BLaER1 treated with 17β-estradiol and CSF1 and Interleukin-3, amounts not matched to agents 10 nM and 100 nM (cell line): ENCODE measurements around the gene NECAB2.

Experiments used
- H3K27ac ChIP-seq, 11 experiments: shearing (Covaris generic); formaldehyde crosslinking; 2 replicates each; pipeline ENCODE4 v1.8.1; 2022
- H3K27me3 ChIP-seq, 11 experiments: shearing (Covaris generic); formaldehyde crosslinking; 2 replicates each; pipeline ENCODE4 v1.8.1; 2022
- H3K36me3 ChIP-seq, 11 experiments: shearing (Covaris generic); formaldehyde crosslinking; 2 replicates each; pipeline ENCODE4 v1.8.1; 2022
- H3K4me1 ChIP-seq, 10 experiments: shearing (Covaris generic); formaldehyde crosslinking; 2 replicates each; pipeline ENCODE4 v1.8.1; 2022
- H3K4me2 ChIP-seq, 11 experiments: shearing (Covaris generic); formaldehyde crosslinking; 2 replicates each; pipeline ENCODE4 v1.8.1; 2022
- H3K4me3 ChIP-seq, 10 experiments: shearing (Covaris generic); formaldehyde crosslinking; 2 replicates each; pipeline ENCODE4 v1.8.1; 2022
- H3K9ac ChIP-seq, 11 experiments: shearing (Covaris generic); formaldehyde crosslinking; 2 replicates each; pipeline ENCODE4 v1.8.1; 2022
- H3K9me3 ChIP-seq, 11 experiments: shearing (Covaris generic); formaldehyde crosslinking; replicated peaks in 1 of 11; 2 replicates each; pipeline ENCODE4 v1.8.1; 2022
- H4K20me1 ChIP-seq, 11 experiments: shearing (Covaris generic); formaldehyde crosslinking; 2 replicates each; pipeline ENCODE4 v1.8.1; 2022
- Cebpa-rat ChIP-seq, 11 experiments: shearing (Covaris generic); IDR thresholded peaks; 2 replicates each; pipeline ENCODE4 v1.8.1; 2022

The NECAB2 gene

GRCh38 chr16:83953796-83954576, 14.1 kb upstream of the NECAB2 start:
- H3K4me2 ChIP-seq, result peak overlapping the region; percentile 40 to 98 (median 76); a peak in 21 of 22 replicates
- H3K4me3 ChIP-seq, result peak overlapping the region in 5 of 10 experiments; percentile 35 to 60 (median 48); a peak in 5 of 20 replicates
- peak overlapping the region in 7 of 11 experiments; percentile 48 to 80 (median 66); a peak in 9 of 22 replicates for H3K27ac ChIP-seq

DNA sequence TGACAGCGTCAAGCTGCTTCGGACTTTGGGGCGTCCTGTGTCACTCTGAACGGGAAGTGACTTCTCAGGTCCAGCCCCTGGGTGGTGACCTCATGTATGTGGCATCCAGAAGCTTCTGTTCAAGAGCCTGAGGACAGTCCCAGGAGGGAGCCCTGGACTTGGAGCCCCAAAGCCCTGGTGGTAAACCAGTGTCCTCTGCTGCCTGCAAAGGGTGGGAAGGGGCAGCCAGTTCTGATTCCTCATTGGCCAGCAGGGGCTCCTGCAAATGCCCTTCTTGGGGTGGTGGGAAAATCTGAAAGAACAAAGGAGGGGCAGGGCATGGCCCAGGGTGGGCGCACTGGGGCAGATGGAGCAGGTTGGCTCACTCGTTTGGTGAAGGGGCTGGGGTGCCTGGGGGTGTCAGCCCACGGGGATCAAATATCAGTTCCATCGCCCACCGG, 13.4 kb upstream of the NECAB2 start:
- no peak overlapping the region; a peak in 1 of 22 replicates for H3K27ac ChIP-seq
- H3K4me2 ChIP-seq, result peak overlapping the region in 5 of 11 experiments; percentile 76 to 98 (median 88); a peak in 9 of 22 replicates
- H3K9ac ChIP-seq, result peak overlapping the region in 1 of 11 experiments; percentile 67; a peak in 1 of 22 replicates

More at GRCh38 chr16:83953796-83954576, 14.1 kb upstream of the NECAB2 start:
- H4K20me1 ChIP-seq, result peaks cover 0 to 7% (median 0%) of the 10 kb centered on the region in 11 experiments; a peak in 1 of 22 replicates
- H3K9me3 ChIP-seq, result no peaks in the 10 kb centered on the region; a peak in 1 of 22 replicates
- no peaks in the 10 kb centered on the region; a peak in 1 of 22 replicates for H3K36me3 ChIP-seq
- H3K27me3 ChIP-seq, result peaks cover 0 to 40% (median 35%) of the 10 kb centered on the region in 11 experiments; a peak in 19 of 22 replicates
- no peak for TF ChIP-seq Cebpa-rat (IDR thresholded peaks at IDR 0.05)
- peaks cover 14 to 30% (median 19%) of the 10 kb centered on the region in 10 experiments for H3K4me1 ChIP-seq
- H3K9ac ChIP-seq, result peak overlapping the region in 9 of 11 experiments; percentile 40 to 68 (median 62); a peak in 11 of 22 replicates

DNA sequence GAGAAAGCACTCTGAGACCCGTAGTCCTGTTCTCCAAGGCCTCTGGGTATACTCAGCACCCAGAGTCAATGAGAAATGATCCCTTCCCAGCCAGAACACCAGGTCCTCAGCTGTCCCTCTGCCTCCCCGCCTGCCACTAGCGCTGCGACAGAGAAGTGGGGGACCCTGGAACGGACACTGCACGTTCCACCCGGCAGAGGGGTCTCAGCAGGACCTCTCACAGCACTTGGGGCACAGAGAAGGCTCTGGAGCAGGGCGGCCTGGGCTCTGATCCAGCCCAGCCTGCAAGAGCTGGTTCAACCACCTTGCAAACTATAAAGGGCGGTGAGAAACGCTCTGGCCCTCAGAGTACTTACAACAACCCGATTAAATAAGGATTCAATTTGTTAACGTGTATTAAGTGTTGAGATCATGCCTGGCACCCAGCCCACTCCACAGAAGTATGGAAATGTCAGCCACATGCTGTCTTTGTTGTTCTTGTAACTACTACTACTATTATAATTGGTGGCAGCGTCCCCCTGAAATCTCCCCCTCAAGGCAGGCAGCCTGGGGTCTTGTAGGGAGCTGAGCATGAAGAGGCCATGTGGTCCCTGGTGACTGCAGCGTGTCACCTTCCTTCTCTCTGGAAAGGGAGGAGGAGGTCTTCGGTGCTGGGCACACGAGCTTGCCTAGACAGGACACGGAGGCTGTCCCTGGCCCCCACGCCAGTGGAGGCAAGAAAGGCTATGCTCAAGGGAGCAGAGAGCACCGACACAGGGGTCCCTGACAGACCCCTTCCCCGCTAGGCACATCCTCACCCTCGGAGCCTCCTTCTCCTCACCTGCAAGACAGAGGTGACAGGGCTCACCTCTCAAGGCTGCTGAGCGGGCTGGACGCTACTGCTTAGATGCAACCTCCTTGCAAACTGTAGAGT, 12.6 kb upstream of the NECAB2 start:
- Histone ChIP-seq H4K20me1 (peaks cover 0 to 7% (median 0%) of the 10 kb centered on the region in 11 experiments; a peak in 2 of 22 replicates), H3K4me2 (peak overlapping the region in 2 of 11 experiments; percentile 84 to 90; a peak in 3 of 22 replicates), H3K27me3 (peaks cover 0 to 40% (median 35%) of the 10 kb centered on the region in 11 experiments; a peak in 19 of 22 replicates), H3K9ac (no peak overlapping the region; a peak in 1 of 22 replicates), H3K36me3 (no peaks in the 10 kb centered on the region; a peak in 2 of 22 replicates), H3K27ac (no peak overlapping the region; a peak in 1 of 22 replicates), H3K4me3 (no peak overlapping the region), H3K9me3 (no peaks in the 10 kb centered on the region; a peak in 1 of 22 replicates), H3K4me1 (peaks cover 14 to 45% (median 19%) of the 10 kb centered on the region in 10 experiments)
- TF ChIP-seq Cebpa-rat (IDR thresholded peaks at IDR 0.05), result no peak

More for the DNA sequence above, 13.4 kb upstream of the NECAB2 start:
- no peak overlapping the region for H3K4me3 ChIP-seq
- H3K27me3 ChIP-seq, result peaks cover 0 to 40% (median 35%) of the 10 kb centered on the region in 11 experiments; a peak in 19 of 22 replicates
- peaks cover 0 to 7% (median 0%) of the 10 kb centered on the region in 11 experiments; a peak in 2 of 22 replicates for H4K20me1 ChIP-seq
- H3K4me1 ChIP-seq, result peaks cover 14 to 36% (median 19%) of the 10 kb centered on the region in 10 experiments
- TF ChIP-seq Cebpa-rat (IDR thresholded peaks at IDR 0.05), result no peak
- no peaks in the 10 kb centered on the region; a peak in 1 of 22 replicates for H3K9me3 ChIP-seq
- no peaks in the 10 kb centered on the region; a peak in 1 of 22 replicates for H3K36me3 ChIP-seq

DNA sequence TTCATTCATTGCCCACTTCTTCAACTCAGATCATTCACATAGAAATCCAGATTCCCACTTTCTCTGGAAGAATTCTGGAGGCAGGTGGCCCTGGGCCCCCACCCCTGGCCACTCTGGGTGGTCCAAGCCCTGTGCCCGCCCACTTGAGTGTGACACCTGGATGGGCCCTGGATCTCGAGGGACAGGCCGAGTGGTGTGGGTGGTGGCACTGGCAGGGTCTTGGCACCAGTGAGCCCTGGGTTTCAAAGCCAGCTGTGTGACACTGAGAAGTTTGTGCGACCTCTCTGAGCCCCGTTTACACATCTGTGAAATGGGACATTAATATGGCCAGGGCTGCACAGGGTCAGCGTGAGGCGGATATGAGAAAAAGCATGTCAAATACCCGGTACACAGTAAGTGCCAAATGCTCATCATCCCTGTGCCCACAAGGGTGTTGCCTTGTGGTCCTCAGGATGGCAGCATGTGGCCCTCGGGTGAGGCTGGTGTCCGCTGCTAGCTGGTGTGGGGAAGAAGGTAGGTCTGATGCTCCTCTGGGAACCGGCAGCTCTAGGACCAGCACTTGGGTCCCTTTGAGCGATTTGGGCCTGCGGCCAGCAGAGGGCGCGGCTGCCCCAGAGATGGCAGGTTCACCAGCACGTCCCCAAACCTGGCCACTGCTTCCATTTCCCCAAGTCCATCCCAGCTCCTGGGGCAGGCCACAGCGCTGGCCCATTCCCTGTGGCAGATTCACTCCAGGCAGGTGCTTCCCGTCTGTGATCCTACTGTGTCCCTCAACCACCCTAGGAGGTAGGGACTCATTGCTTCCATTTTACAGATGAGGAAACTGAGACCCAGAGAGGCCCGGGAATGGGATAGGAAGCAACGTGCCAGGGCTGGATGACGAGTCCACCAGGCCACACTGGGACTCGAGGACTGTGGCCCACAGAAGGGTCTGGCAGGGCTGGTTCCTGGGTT, 11.4 kb upstream of the NECAB2 start:
- Histone ChIP-seq H4K20me1 (peaks cover 0 to 7% (median 0%) of the 10 kb centered on the region in 11 experiments; a peak in 2 of 22 replicates), H3K9me3 (no peaks in the 10 kb centered on the region), H3K27me3 (peaks cover 0 to 40% (median 35%) of the 10 kb centered on the region in 11 experiments; a peak in 19 of 22 replicates), H3K4me2 (no peak overlapping the region), H3K27ac (no peak overlapping the region), H3K4me3 (no peak overlapping the region), H3K36me3 (peaks cover 0 to 5% (median 0%) of the 10 kb centered on the region in 11 experiments; a peak in 2 of 22 replicates), H3K4me1 (peaks cover 14 to 49% (median 19%) of the 10 kb centered on the region in 10 experiments), H3K9ac (no peak overlapping the region)
- no peak for TF ChIP-seq Cebpa-rat (IDR thresholded peaks at IDR 0.05)

GRCh38 chr16:83957296-83957855, 10.7 kb upstream of the NECAB2 start:
- peaks cover 0 to 7% (median 0%) of the 10 kb centered on the region in 11 experiments; a peak in 2 of 22 replicates for H4K20me1 ChIP-seq
- H3K27me3 ChIP-seq, result peaks cover 0 to 37% (median 31%) of the 10 kb centered on the region in 11 experiments; a peak in 19 of 22 replicates
- H3K36me3 ChIP-seq, result peaks cover 0 to 5% (median 0%) of the 10 kb centered on the region in 11 experiments; a peak in 2 of 22 replicates
- H3K27ac ChIP-seq, result no peak overlapping the region
- no peaks in the 10 kb centered on the region for H3K9me3 ChIP-seq
- H3K4me2 ChIP-seq, result no peak overlapping the region
- no peak for TF ChIP-seq Cebpa-rat (IDR thresholded peaks at IDR 0.05)
- peaks cover 14 to 46% (median 19%) of the 10 kb centered on the region in 10 experiments for H3K4me1 ChIP-seq
- no peak overlapping the region for H3K9ac ChIP-seq
- H3K4me3 ChIP-seq, result no peak overlapping the region

- peaks cover 0 to 5% (median 0%) of the 10 kb centered on the region in 11 experiments; a peak in 2 of 22 replicates for H3K36me3 ChIP-seq
- no peak for TF ChIP-seq Cebpa-rat (IDR thresholded peaks at IDR 0.05)
- H4K20me1 ChIP-seq, result peaks cover 0 to 7% (median 0%) of the 10 kb centered on the region in 11 experiments; a peak in 2 of 22 replicates
- no peaks in the 10 kb centered on the region for H3K9me3 ChIP-seq
- peaks cover 5 to 37% (median 10%) of the 10 kb centered on the region in 10 experiments for H3K4me1 ChIP-seq
- H3K4me2 ChIP-seq, result no peak overlapping the region
- H3K4me3 ChIP-seq, result no peak overlapping the region
- H3K27me3 ChIP-seq, result peaks cover 0 to 29% (median 22%) of the 10 kb centered on the region in 11 experiments; a peak in 19 of 22 replicates
- H3K27ac ChIP-seq, result no peak overlapping the region
- H3K9ac ChIP-seq, result 0 out of 22 replicates have a peak overlapping the region, but pooled peaks of 1 of the 11 experiments have one; percentile 13
These were observed 9.8 kb upstream of the NECAB2 start for GRCh38 chr16:83958137-83958845.
